ENCODE data around the gene CCL26. TPM values are rescaled to one million over a fixed set of nuclear protein-coding genes. Genes with fewer than 3 reads are reported as not detected.
"Not testable (repeated sequence)": the region's sequence is repeated elsewhere in the genome, so short reads cannot be mapped to it uniquely, and the experiment has no call there.

Gene CCL26
- total and polyA plus RNA-seq, 2 experiments from 2014 or later, result 2.2 TPM; not detected in 1

DNA sequence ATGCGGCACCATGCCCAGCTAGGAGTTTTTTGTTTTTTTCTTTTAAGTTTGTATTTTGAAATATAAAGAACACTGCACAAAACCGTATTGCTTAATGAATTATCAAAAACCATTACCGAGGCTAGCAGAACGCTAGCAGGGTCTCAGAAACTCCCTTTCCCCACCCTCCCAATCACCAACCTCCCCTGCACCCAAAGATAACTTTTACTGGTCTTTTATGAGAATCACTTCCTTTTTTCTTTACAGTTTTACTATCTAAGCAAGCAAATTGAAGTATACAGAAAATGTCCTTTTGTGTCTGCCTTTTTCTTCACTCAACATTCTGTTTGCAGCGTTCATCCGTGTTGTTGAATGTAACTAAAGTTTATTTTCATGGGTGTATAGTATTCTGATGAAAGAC, 46.7 kb downstream of the CCL26 start:
- no peak for DNase-seq
- H3K4me1 ChIP-seq (ENCODE audit: insufficient read depth), result peaks cover 13% of the 10 kb centered on the region
- in situ Hi-C loops (cut with MboI), result no loop called here
- no peaks in the 10 kb centered on the region for H3K9me2 ChIP-seq (ENCODE audit: insufficient read depth)
- H3K27ac ChIP-seq, result no peak overlapping the region
- H3K9ac ChIP-seq, result no peak overlapping the region
- H3F3A ChIP-seq (ENCODE audit: insufficient read depth), result no peaks in the 10 kb centered on the region
- no peak for TF ChIP-seq EZH2 (IDR thresholded peaks at IDR 0.05; ENCODE audit: insufficient read depth, poor library complexity, severe bottlenecking)
- TF ChIP-seq EZH2phosphoT487 (IDR thresholded peaks at IDR 0.05; ENCODE audit: insufficient read depth, low read depth), result no peak
- H2AFZ ChIP-seq, result no peak overlapping the region
- WGBS, 2 experiments (ENCODE audit: low coverage in 1 of 2, low lambda C conversion rate in 2 of 2, missing lambda C conversion rate in 2 of 2), result 94 to 95% methylated on average over 6 of the region's 6 CpGs
- no peaks in the 10 kb centered on the region for H3K9me3 ChIP-seq (ENCODE audit: low read depth)
- no peaks in the 10 kb centered on the region for H3K36me3 ChIP-seq (ENCODE audit: low read depth)
- H3K27me3 ChIP-seq (replicated peaks; ENCODE audit: insufficient read depth), result no peaks in the 10 kb centered on the region
- no peak overlapping the region for H3K4me3 ChIP-seq
- peaks cover 45% of the 10 kb centered on the region for H3K79me2 ChIP-seq (ENCODE audit: insufficient read depth)
- H3K4me2 ChIP-seq (ENCODE audit: unreplicated experiment), result no peak overlapping the region
- no peaks in the 10 kb centered on the region for H4K20me1 ChIP-seq (ENCODE audit: insufficient read depth)

DNA sequence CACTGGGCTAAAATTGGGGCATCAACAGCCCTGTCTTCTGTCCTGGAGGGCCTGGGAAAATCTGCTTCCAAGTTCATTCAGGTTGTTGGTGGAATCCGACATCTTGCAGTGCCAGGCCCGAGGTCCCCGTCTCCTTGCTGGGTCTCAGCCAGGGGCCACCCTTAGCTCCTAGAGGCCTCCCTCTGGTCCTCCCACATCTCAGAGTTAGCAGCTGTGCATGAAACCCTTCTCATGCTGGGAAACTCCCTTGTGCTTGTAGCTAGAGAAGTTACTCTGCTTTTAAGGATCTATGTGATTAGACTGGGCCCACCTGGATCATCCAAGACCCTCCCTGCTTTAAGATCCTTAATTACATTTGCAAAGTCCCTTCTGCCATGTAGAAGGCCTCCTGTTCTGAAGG, 48.6 kb downstream of the CCL26 start:
- no peak overlapping the region for H3K4me3 ChIP-seq
- no peaks in the 10 kb centered on the region for H3K9me2 ChIP-seq (ENCODE audit: insufficient read depth)
- 67 to 69% methylated on average over 3 of the region's 3 CpGs for WGBS, 2 experiments (ENCODE audit: low coverage in 1 of 2, low lambda C conversion rate in 2 of 2, missing lambda C conversion rate in 2 of 2)
- H3K79me2 ChIP-seq (ENCODE audit: insufficient read depth), result peaks cover 41% of the 10 kb centered on the region
- in situ Hi-C loops (cut with MboI), result no loop called here
- peaks cover 10% of the 10 kb centered on the region for H3K4me1 ChIP-seq (ENCODE audit: insufficient read depth)
- H3K27ac ChIP-seq, result no peak overlapping the region
- no peaks in the 10 kb centered on the region for H3K36me3 ChIP-seq (ENCODE audit: low read depth)
- no peak overlapping the region for H2AFZ ChIP-seq
- no peak for DNase-seq
- no peaks in the 10 kb centered on the region for H4K20me1 ChIP-seq (ENCODE audit: insufficient read depth)
- no peaks in the 10 kb centered on the region for H3K9me3 ChIP-seq (ENCODE audit: low read depth)
- H3K9ac ChIP-seq, result no peak overlapping the region
- H3F3A ChIP-seq (ENCODE audit: insufficient read depth), result no peaks in the 10 kb centered on the region
- TF ChIP-seq EZH2 (IDR thresholded peaks at IDR 0.05; ENCODE audit: insufficient read depth, poor library complexity, severe bottlenecking) (no peak), EZH2phosphoT487 (IDR thresholded peaks at IDR 0.05; ENCODE audit: insufficient read depth, low read depth) (no peak)
- no peak overlapping the region for H3K4me2 ChIP-seq (ENCODE audit: unreplicated experiment)
- H3K27me3 ChIP-seq (replicated peaks; ENCODE audit: insufficient read depth), result no peaks in the 10 kb centered on the region

DNA sequence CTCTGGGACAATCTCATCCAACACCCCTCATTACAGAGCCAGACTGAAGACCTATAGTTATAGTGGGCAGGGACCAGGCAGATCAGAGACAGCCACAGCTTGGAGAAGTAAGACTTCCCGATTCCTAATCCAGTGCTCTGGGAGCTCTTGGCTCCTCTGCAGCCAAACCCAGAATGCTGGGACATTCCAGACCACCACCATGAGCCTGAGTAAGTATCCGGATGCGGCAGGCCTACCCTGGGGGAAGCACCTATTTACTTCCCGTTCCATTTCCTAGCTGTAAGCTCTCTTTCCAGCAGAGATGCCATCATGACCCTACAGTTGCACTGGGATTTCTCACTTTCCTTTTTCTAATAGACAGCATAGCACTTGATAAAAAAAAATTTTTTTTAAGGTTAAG, 49.6 kb downstream of the CCL26 start:
- Histone ChIP-seq H3K9ac (no peak overlapping the region), H3K4me2 (ENCODE audit: unreplicated experiment) (no peak overlapping the region), H3K79me2 (ENCODE audit: insufficient read depth) (peaks cover 37% of the 10 kb centered on the region), H3K27ac (no peak overlapping the region), H2AFZ (no peak overlapping the region), H4K20me1 (ENCODE audit: insufficient read depth) (no peaks in the 10 kb centered on the region), H3K36me3 (ENCODE audit: low read depth) (no peaks in the 10 kb centered on the region), H3F3A (ENCODE audit: insufficient read depth) (no peaks in the 10 kb centered on the region), H3K4me3 (no peak overlapping the region), H3K9me3 (ENCODE audit: low read depth) (no peaks in the 10 kb centered on the region), H3K4me1 (ENCODE audit: insufficient read depth) (peaks cover 1% of the 10 kb centered on the region; the same call in 1 of the 2 replicates), H3K27me3 (replicated peaks; ENCODE audit: insufficient read depth) (no peaks in the 10 kb centered on the region), H3K9me2 (ENCODE audit: insufficient read depth) (no peaks in the 10 kb centered on the region)
- no peak for DNase-seq
- WGBS, 2 experiments (ENCODE audit: low coverage in 1 of 2, low lambda C conversion rate in 2 of 2, missing lambda C conversion rate in 2 of 2), result 98 to 99% methylated on average over 4 of the region's 4 CpGs
- no peak for TF ChIP-seq EZH2phosphoT487 (IDR thresholded peaks at IDR 0.05; ENCODE audit: insufficient read depth, low read depth)
- TF ChIP-seq EZH2 (IDR thresholded peaks at IDR 0.05; ENCODE audit: insufficient read depth, poor library complexity, severe bottlenecking), result no peak
- in situ Hi-C loops (cut with MboI), result no loop called here

DNA sequence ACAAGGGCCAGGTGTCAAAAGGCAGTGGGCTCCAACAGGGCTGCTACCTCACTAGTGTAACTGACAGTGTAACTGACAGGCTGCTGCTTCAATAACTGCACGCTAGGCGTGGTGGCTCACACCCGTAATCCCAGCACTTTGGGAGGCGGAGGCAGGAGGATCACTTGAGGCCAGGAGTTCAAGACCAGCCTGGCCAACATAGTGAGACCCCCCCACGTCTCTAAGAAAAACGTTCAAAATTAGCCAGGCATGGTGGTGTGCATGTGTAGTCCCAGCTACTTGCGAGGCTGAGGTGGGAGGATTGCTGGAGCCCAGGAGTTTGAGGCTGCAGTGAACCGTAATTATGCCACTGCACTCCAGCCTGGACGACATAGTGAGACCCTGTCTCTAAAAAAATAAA, 50.1 kb downstream of the CCL26 start:
- H3K4me2 ChIP-seq (ENCODE audit: unreplicated experiment); H3K36me3 ChIP-seq (ENCODE audit: low read depth); in situ Hi-C loops (cut with MboI); H3K9ac ChIP-seq; H3K9me3 ChIP-seq (ENCODE audit: low read depth); H3K27ac ChIP-seq; H4K20me1 ChIP-seq (ENCODE audit: insufficient read depth); H3K4me1 ChIP-seq (ENCODE audit: insufficient read depth); H3K27me3 ChIP-seq (replicated peaks; ENCODE audit: insufficient read depth); H3F3A ChIP-seq (ENCODE audit: insufficient read depth); H3K4me3 ChIP-seq; DNase-seq; H2AFZ ChIP-seq; H3K9me2 ChIP-seq (ENCODE audit: insufficient read depth): not testable (repeated sequence)
- peaks cover 33% of the 10 kb centered on the region for H3K79me2 ChIP-seq (ENCODE audit: insufficient read depth)
- 95 to 98% methylated on average over 9 of the region's 9 CpGs for WGBS, 2 experiments (ENCODE audit: low coverage in 1 of 2, low lambda C conversion rate in 2 of 2, missing lambda C conversion rate in 2 of 2)

DNA sequence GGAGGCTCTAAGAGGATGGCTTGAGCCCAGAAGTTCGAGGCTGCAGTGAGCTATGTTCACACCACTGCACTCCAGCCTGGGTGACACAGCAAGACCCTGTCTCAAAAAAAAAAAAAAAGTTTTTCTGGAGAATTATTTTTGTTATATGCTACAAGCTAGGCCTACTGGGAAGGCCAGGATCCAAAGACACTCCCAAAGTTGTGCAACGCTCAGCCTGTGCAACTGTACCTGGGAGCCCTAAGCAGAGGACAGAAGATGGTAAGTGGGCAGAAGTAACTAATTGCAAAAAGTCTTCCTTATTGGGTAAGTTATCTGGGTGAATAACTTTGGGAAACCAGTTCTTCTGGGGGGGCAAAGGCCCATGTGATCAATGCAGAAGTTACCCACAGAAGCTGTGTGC, 50.6 kb downstream of the CCL26 start:
- in situ Hi-C loops (cut with MboI), result no loop called here
- no peak for DNase-seq
- Histone ChIP-seq H3K27me3 (replicated peaks; ENCODE audit: insufficient read depth) (no peaks in the 10 kb centered on the region), H3K9me3 (ENCODE audit: low read depth) (no peaks in the 10 kb centered on the region), H3K79me2 (ENCODE audit: insufficient read depth) (peaks cover 28% of the 10 kb centered on the region), H3K36me3 (ENCODE audit: low read depth) (no peaks in the 10 kb centered on the region), H3K9ac (no peak overlapping the region), H3F3A (ENCODE audit: insufficient read depth) (no peaks in the 10 kb centered on the region), H3K4me3 (no peak overlapping the region), H3K27ac (no peak overlapping the region), H3K9me2 (ENCODE audit: insufficient read depth) (no peaks in the 10 kb centered on the region), H2AFZ (no peak overlapping the region), H3K4me2 (ENCODE audit: unreplicated experiment) (no peak overlapping the region), H4K20me1 (ENCODE audit: insufficient read depth) (no peaks in the 10 kb centered on the region), H3K4me1 (ENCODE audit: insufficient read depth) (peaks cover 9% of the 10 kb centered on the region; the same call in 1 of the 2 replicates)
- 70 to 82% methylated on average over 2 of the region's 2 CpGs for WGBS, 2 experiments (ENCODE audit: low coverage in 1 of 2, low lambda C conversion rate in 2 of 2, missing lambda C conversion rate in 2 of 2)
- TF ChIP-seq EZH2phosphoT487 (IDR thresholded peaks at IDR 0.05; ENCODE audit: insufficient read depth, low read depth) (no peak), EZH2 (IDR thresholded peaks at IDR 0.05; ENCODE audit: insufficient read depth, poor library complexity, severe bottlenecking) (no peak)
